GM20000 (cell line): Measurements from ENCODE around the gene ZNF688.

Experiments used
- DNase-seq: peaks from one replicate; pipeline ENCODE4 v3.0.0; 2012; ENCODE audit warnings: low spot score
- CTCF ChIP-seq: IDR thresholded peaks from 2 replicates; pipeline ENCODE4 v1.5.1; 2012; ENCODE audit warnings: mild to moderate bottlenecking, control low read depth; ENCODE audit errors: extremely low read depth, missing control alignments

ZNF688 gene

GRCh38 chr16:30533748-30534367, 37.7 kb downstream of the ZNF688 start:
- DNase-seq, result no peak
- no peak for TF ChIP-seq CTCF

- no peak for DNase-seq
- TF ChIP-seq CTCF, result no peak
Observed at GRCh38 chr16:30533146-30533522, 38.4 kb downstream of the ZNF688 start.

GRCh38 chr16:30532285-30533145, 39.0 kb downstream of the ZNF688 start:
- no peak for DNase-seq
- TF ChIP-seq CTCF, result no peak

GRCh38 chr16:30530163-30531037, 41.1 kb downstream of the ZNF688 start:
- no peak for DNase-seq
- no peak for TF ChIP-seq CTCF

GRCh38 chr16:30528799-30529457, 42.6 kb downstream of the ZNF688 start:
- TF ChIP-seq CTCF, result no peak
- no peak for DNase-seq

- TF ChIP-seq CTCF, result no peak
- peak; percentile 80 for DNase-seq
Observed at GRCh38 chr16:30527635-30528178, 43.8 kb downstream of the ZNF688 start.
